Loucy (cell line): ENCODE data around the gene TMEM59.

Experiments used
- CTCF ChIP-seq: fragments of 200-600 bp; sonication (generic); conservative IDR thresholded peaks from 2 replicates; pipeline ENCODE4 v1.5.1; 2014; ENCODE audit warnings: mild to moderate bottlenecking, antibody characterized with exemption, low read length
- EZH2phosphoT487 ChIP-seq: fragments of 200-600 bp; IDR thresholded peaks from 2 replicates; pipeline ENCODE4 v1.6.1; 2018; ENCODE audit warnings: antibody characterized with exemption, mild to moderate bottlenecking, moderate library complexity, borderline replicate concordance

GRCh38 chr1:54080598-54081049 is 27.6 kb upstream of the TMEM59 start:
- TF ChIP-seq CTCF: no peak
- TF ChIP-seq EZH2phosphoT487: no peak
